H1 (cell line): ENCODE data around the gene SRRM3. TPM values are rescaled to one million over a fixed set of nuclear protein-coding genes. Genes with fewer than 3 reads are reported as not detected.

Experiments used
- KDM5A ChIP-seq: fragments of 200-600 bp; IDR thresholded peaks from 2 replicates; pipeline ENCODE4 v1.7.1; 2012; ENCODE audit warnings: mild to moderate bottlenecking, low read length, inconsistent platforms, mixed read lengths
- polyA plus RNA-seq, 7 experiments: library from polyadenylated mRNA; depleted of rRNA in 3 of 7; stranded (reverse) in 5 of 7; unstranded in 2 of 7; fragments of >200 nt in 5 of 7; fragments of 200-250 nt in 2 of 7; gene quantifications; 1 replicate in 5 of 7; 2 replicates in 1 of 7; 4 replicates in 1 of 7; pipeline versions ENCODE4 v1.2.1 to v1.2.3, GENCODE V29; 2011 to 2013; ENCODE audit warnings: missing spikeins in 2 of 7, mixed read lengths in 2 of 7
- total RNA-seq: library from RNA; stranded (reverse); fragmentation: NEBNext Ultra II Directional; extraction: Animal tissue kit (Norgen Biotek cat#: 25700); gene quantifications from 2 replicates; pipeline ENCODE4 v1.2.1, GENCODE V29; 2021

The SRRM3 gene
- total and polyA plus RNA-seq, 2 of the 8 experiments (the other 6 are each of a cell fraction or from before 2014, with no cell fraction given): 10.4 to 17.4 TPM

GRCh38 chr7:76166404-76167255 lies 35.1 kb upstream of the SRRM3 start (continued):
- TF ChIP-seq KDM5A: no peak
